Epithelial cell of proximal tubule (primary cell): Measurements from ENCODE around the gene LRP10. TPM values are rescaled to one million over a fixed set of nuclear protein-coding genes. Genes with fewer than 3 reads are reported as not detected.

Experiments used
- DNase-seq: peaks from one replicate; pipeline ENCODE4 v3.0.0-alpha.2; 2011; ENCODE audit warnings: low read depth
- H3K4me3 ChIP-seq: 2 replicates; pipeline ENCODE4 v1.5.1; 2011; ENCODE audit warnings: low read depth, mild to moderate bottlenecking, low read length
- total RNA-seq: library from RNA; depleted of rRNA; stranded (reverse); fragments of >200 nt; gene quantifications from 2 replicates; pipeline ENCODE4 v1.2.3, GENCODE V29; 2015
- TF ChIP-seq, protein P1 (sequence below): conservative IDR thresholded peaks from 2 replicates; pipeline ENCODE4 v1.5.1; 2012; ENCODE audit warnings: low read depth, mild to moderate bottlenecking, low read length

The LRP10 gene
- total RNA-seq, 1 donor from 2014 or later: 102 TPM

DNA sequence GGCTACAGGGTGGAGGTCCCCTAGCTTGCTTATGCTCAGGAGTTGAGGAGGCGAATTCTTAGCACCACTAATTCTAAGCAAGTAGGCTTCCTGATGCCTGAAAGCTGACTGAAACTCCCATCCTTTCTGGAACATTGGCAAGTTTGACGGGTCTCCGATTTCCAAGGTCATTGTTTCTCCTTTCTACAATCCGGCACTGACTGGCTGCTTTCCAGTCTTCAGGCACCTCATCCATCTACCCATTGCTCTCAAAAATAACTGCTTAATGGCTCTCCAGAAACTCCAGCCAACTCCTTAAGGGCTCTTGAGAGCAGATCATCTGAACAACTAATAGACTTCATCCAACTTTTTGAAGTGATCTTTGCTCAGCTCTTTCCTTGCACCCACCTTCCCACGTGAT lies 24.8 kb downstream of the LRP10 start:
- DNase-seq: no peak
- TF ChIP-seq, protein P1, sequence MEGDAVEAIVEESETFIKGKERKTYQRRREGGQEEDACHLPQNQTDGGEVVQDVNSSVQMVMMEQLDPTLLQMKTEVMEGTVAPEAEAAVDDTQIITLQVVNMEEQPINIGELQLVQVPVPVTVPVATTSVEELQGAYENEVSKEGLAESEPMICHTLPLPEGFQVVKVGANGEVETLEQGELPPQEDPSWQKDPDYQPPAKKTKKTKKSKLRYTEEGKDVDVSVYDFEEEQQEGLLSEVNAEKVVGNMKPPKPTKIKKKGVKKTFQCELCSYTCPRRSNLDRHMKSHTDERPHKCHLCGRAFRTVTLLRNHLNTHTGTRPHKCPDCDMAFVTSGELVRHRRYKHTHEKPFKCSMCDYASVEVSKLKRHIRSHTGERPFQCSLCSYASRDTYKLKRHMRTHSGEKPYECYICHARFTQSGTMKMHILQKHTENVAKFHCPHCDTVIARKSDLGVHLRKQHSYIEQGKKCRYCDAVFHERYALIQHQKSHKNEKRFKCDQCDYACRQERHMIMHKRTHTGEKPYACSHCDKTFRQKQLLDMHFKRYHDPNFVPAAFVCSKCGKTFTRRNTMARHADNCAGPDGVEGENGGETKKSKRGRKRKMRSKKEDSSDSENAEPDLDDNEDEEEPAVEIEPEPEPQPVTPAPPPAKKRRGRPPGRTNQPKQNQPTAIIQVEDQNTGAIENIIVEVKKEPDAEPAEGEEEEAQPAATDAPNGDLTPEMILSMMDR: no peak
- H3K4me3 ChIP-seq: no peak overlapping the region

- no peak overlapping the region for H3K4me3 ChIP-seq
- TF ChIP-seq, protein P1: no peak
- no peak for DNase-seq
Observed at GRCh38 chr14:22896760-22897159, 25.2 kb downstream of the LRP10 start.

DNA sequence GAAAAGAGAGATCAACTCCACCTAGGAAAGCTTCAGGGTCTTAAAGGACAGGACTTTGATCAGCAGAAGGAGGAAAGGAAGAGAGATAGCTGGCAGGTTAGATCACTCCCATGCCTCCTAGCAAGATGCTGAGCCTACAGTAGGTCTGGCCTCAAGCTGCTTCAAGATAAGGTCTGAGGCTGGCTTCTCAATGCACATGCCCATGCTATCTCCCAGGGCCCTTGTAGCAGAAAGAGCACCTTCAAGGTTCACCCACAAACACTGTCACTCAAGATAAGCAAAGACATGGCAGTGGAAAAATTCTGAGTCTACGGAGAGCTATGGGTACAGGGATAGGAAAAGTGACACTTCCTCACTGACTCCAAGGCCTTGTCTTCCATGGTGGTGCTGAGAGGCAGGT lies 25.8 kb downstream of the LRP10 start:
- no peak overlapping the region for H3K4me3 ChIP-seq
- TF ChIP-seq, protein P1: no peak
- no peak for DNase-seq

DNA sequence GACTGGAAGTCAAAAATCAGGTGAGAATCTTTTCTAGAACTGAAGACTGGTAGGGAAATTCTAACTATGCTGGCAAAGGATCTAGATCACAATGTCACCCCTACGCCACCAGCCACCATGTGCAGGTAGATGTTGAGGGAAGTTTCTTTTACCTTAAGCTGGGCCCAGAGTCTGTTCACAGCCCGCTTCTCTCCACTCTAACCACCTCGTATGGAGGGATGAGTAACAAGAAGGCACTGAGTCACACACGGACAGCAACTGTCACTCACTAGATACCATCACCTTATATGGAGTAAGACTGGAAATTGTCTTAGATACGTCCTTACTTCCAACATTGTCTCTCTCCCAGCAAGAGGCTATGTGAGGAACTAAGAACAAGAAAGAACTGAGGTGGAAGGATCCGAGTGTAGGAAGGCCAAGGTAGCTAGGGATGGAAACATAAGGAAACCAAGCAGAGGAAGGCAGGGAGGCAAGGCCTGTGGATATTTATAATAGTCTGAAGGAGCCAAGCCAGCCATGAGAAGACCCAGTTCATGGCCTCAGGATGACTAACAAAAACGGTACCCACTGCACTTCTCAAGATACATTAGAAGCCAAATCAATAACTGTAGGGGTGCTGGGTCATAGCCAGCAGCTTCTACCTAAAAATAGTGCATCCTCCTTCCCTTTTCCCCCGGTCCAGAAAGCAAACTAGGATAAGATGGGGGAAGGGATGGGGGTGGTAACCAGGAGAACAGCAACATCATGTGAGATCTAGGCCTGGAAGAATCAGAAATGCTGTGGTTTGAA lies 27.0 kb downstream of the LRP10 start:
- H3K4me3 ChIP-seq: no peak overlapping the region
- TF ChIP-seq, protein P1: no peak
- peak; percentile 64 for DNase-seq

DNA sequence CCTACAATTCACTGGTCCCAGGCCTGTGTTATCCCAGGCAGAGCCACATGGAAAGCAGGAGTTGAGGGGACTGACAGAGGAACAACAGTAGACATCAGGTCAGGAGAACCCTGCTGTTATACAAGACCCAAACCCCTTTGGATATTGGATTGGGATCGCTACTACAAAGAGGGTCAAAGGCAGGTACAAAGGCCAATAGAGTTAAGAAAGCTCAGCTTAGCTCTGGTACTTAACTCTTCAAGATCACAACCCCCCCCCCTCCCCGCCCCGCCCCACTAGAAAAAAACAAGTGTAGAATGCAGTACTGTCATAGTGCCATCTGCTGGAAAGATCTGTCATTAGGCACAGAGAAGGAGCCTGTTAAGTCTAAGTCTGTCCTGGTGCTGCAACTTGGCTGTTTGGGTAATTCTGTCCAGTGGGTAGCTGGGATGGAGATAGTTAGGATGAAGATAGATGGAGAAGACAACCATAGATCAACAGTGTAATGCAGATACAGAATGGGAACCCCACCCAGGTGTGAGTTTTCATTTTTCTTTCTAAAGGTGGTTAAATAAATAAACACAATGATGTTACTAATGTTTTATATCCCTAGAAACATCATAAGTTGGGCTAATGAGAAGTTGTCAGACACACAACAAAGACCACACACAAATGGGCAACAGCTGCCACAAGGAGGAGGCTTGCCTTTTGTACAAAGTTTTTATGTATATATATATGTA lies 28.7 kb downstream of the LRP10 start:
- DNase-seq: no peak
- H3K4me3 ChIP-seq: no peak overlapping the region
- TF ChIP-seq, protein P1: peak; percentile 70

GRCh38 chr14:22901799-22902198 lies 30.3 kb downstream of the LRP10 start:
- H3K4me3 ChIP-seq: no peak overlapping the region
- TF ChIP-seq, protein P1: no peak
- no peak for DNase-seq
